GM21447 (cell line): ENCODE results near the gene ZNF684.
"Not testable (repeated sequence)": the region's sequence is repeated elsewhere in the genome, so short reads cannot be mapped to it uniquely, and the experiment has no call there.

Experiments
- ATAC-seq: cut with Tn5 transposase; IDR thresholded peaks from one replicate; pipeline ENCODE4 v1.9.1; 2021; ENCODE audit not compliant: unreplicated experiment

ZNF684 gene

GRCh38 chr1:40567825-40568224 is 36.4 kb downstream of the ZNF684 start:
- no peak for ATAC-seq

DNA sequence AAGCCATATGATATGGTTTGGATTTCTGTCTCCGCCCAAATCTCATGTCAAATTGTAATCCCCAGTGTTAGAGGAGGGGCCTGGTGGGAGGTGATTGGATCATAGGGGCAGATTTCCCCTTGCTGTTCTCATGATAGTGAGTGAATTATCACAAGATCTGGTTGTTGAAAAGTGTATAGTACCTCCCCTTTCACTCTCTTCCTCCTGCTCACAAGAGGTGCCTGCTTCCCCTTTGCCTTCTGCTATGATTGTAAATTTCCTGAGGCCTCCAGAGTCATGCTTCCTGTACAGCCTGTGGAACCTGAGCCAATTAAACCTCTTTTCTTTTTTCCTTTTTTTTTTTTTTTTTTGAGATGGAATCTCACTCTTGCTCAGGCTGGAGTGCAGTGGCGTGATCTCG is 43.4 kb downstream of the ZNF684 start:
- not testable (repeated sequence) for ATAC-seq

GRCh38 chr1:40575336-40575735 is 43.9 kb downstream of the ZNF684 start:
- no peak for ATAC-seq

DNA sequence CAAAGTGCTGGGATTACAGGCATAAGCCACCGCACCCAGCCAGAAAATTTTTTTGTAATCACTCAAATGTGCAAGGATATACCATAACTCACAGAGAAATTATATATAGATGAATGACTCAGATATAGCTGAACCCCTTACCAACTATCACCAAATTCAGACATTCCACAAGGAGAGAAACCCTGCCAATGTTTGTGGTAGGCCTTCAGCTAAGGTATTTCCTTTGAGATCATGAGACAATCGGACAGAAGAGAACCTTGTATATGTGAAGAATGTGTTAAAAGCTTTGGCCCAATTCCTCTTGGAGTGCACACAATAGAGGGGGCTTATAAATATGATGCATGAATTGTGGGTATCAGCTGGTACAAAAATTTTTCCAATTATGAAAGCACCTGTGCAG is 50.7 kb downstream of the ZNF684 start:
- ATAC-seq, result no peak

DNA sequence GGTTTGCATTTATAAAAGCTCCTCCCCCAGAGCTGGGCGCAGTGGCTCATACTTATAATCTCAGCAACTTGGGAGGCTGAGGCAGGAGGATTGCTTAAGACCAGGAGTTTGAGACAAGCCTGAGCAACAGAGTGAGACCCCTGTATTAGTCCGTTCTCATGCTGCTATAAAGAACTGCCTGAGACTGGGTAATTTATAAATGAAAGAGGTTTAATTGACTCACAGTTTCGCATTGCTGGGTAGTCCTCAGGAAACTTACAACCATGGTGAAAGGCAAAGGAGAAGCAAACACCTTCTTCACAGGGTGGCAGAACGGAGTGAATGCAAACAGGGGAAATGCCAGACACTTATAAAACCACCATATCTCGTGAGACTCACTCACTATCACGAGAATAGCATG is 52.5 kb downstream of the ZNF684 start:
- no peak for ATAC-seq

DNA sequence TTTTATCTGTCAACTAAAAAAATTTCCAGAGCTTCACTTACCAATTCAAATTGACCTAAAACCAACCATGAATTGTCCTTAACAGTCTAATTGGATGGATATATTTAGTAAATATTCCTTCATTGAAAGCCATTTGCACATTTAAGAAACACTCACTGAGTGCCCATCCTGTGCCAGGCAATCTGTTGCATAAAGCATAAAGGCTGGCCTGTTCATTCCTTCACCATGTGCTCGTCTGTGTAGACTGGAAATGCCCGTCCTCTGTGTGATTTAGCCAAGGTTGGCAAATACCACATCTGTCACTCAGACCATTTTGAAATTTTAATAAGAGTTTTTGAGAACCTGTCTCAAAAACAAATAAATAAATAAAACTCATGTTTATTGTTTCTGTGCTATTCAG is 57.1 kb downstream of the ZNF684 start:
- no peak for ATAC-seq

GRCh38 chr1:40592107-40592803 is 60.8 kb downstream of the ZNF684 start:
- no peak for ATAC-seq

- no peak for ATAC-seq
Observed at GRCh38 chr1:40593449-40594186, 62.2 kb downstream of the ZNF684 start.

DNA sequence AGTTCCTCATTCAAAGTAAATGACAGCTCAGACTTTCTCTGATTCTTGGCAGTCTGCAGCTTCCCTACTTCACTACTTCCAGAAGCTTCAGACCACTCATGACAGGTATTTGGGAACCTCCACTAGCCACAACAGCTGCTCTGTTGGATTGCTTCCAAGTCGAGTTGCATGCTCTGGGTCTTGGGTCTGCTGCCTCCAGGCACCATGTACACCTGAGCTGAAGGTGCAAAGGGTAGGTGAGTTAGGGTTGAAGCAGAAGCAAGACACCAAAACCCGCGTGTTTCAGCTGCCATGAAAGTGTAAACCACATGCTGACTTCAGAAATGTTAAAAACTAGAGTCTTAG is 62.7 kb downstream of the ZNF684 start:
- ATAC-seq, result no peak

DNA sequence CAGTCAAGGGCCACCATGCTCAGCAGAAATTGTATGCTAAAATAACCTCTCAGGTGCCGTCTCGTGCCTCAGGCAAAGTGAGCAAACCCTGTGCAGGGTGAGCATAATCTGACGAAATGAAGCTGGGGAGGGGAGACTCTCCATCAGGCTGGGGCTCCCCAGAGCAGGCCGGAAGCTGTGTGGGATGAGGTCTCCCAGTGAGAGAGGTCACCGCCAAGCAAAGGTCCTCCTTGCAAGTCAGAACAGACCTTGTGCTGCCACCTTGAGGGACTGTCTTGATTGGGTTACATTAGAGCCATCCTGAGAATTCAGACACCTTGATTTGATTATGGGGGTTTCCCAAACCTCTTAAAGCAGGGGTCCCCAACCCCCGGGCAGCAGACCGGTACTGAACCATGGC is 64.2 kb downstream of the ZNF684 start:
- no peak for ATAC-seq
